ENCODE data around the gene CCNG2.
"Not testable (repeated sequence)": the region's sequence is repeated elsewhere in the genome, so short reads cannot be mapped to it uniquely, and the experiment has no call there.

CCNG2 gene, protein sequence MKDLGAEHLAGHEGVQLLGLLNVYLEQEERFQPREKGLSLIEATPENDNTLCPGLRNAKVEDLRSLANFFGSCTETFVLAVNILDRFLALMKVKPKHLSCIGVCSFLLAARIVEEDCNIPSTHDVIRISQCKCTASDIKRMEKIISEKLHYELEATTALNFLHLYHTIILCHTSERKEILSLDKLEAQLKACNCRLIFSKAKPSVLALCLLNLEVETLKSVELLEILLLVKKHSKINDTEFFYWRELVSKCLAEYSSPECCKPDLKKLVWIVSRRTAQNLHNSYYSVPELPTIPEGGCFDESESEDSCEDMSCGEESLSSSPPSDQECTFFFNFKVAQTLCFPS

GRCh38 chr4:77156912-77157858 lies at the start of gene CCNG2:
CCNG2 (plus strand) TSS chr4:77157207; CDS start chr4:77158533, 1,326 bp downstream.
- DNase-seq: peak; percentile 61 to 83 (median 76)

GRCh38 chr4:77110730-77111129 lies 46.3 kb upstream of the CCNG2 start:
- no peak for DNase-seq

DNA sequence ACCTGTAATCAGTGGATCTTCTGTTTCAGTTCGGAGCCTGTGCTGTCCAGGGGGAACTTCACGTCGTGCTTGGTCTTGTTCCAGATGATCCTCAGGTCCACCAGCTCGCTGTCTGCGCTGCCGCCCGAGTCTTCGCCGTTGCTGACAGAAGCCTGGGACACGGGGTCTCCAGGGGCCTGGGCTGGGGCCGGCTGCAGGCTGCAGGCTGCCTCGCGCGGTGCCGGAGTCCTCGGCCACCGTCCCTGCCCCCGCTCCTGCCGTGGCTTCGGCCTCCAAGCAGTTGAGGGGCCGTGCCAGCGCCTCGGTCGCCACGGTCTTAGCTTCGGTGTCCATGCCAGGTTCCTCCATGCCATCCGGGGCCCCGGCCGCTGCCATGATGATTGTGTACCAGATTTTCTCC lies 43.9 kb upstream of the CCNG2 start:
- no peak for DNase-seq

DNA sequence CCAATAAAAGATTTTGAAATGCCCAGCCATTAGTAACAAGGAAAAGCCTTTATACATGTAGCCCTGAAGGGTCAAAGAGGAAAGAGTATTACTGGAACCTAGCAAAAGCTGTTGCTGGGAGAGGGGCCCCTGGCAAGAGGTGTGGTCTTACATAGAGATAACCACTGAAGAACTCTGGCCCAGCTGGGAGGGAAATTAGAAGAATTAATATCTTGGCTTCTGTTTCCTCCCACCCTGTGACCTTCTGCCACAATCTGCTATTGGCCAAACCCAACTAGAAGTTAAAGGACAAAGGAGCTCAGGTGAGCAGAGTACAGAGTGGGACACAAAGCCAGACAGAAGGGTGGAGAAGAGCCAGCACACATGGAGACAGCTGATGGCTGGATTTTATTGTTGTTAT lies 39.3 kb upstream of the CCNG2 start:
- no peak for DNase-seq

DNA sequence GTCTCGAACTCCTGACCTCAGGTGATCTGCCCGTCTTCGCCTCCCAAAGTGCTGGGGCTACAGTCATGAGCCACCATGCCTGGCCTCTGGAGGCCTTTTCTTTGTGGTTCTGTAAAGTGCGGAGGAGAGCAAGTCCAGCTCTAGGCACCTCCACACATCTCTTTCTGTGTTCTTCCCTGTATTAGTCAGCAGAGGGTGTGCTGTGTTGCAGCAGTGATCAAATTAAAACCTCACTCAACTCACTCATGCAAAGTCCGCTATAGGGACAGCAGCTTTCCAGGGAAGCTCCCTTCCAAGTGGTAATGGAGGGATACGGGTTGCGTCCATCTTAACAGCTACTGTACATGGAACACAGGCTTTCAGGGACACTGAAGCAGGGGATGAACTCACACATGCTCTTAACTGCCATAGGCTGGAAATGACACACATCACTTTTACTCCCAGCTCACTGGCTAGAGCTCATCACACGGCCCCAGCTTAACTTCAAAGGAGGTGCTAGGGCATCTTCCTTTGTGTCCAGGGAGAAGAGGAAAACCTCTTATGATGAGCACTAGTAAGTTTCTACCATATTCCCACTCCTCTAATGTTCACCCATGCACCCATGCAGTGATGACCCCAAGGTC lies 36.0 kb upstream of the CCNG2 start:
- no peak for DNase-seq

GRCh38 chr4:77121736-77122240 lies 35.2 kb upstream of the CCNG2 start:
- DNase-seq: no peak

DNA sequence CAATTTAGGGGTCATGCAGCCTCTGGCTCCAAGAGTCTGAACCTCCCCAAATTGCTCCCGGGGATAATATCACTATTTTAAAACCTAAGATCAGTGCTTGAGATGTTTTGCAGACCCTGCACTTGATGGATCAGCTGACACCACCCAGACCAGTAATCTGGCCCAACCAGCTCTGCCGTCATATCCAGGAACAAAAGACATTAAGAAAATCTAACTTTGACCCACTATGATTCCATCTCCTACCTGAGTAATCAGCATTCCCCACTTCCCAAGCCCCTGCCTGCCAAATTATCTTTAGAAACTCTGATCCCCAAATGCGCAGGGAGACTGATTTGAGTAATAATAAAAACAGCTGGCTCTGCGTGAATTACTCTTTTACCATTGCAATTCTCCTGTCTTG lies 34.4 kb upstream of the CCNG2 start:
- DNase-seq: no peak

DNA sequence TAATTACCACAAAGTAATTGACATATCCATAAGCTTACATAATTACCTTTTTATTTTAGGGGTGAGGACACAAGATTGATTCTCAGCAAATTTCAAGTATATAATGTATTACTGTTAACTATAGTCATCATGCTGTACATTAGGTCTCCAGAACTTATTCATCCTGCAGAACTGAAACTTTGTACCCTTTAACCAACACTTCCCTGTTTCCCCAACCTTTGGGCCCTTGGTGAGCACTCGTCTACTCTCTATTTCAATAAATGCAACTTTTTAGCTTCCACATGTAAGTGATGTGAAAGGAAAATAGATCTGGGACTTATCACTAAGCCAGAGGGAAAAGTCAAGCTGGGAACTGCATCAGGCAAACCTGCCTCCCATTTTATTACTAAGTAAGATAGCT lies 33.6 kb upstream of the CCNG2 start:
- no peak for DNase-seq

GRCh38 chr4:77124576-77124975 lies 32.4 kb upstream of the CCNG2 start:
- no peak for DNase-seq

GRCh38 chr4:77125961-77126360 lies 31.0 kb upstream of the CCNG2 start:
- DNase-seq: no peak

GRCh38 chr4:77126809-77127208 lies 30.2 kb upstream of the CCNG2 start:
- DNase-seq: no peak

GRCh38 chr4:77127215-77127614 lies 29.8 kb upstream of the CCNG2 start:
- no peak for DNase-seq

DNA sequence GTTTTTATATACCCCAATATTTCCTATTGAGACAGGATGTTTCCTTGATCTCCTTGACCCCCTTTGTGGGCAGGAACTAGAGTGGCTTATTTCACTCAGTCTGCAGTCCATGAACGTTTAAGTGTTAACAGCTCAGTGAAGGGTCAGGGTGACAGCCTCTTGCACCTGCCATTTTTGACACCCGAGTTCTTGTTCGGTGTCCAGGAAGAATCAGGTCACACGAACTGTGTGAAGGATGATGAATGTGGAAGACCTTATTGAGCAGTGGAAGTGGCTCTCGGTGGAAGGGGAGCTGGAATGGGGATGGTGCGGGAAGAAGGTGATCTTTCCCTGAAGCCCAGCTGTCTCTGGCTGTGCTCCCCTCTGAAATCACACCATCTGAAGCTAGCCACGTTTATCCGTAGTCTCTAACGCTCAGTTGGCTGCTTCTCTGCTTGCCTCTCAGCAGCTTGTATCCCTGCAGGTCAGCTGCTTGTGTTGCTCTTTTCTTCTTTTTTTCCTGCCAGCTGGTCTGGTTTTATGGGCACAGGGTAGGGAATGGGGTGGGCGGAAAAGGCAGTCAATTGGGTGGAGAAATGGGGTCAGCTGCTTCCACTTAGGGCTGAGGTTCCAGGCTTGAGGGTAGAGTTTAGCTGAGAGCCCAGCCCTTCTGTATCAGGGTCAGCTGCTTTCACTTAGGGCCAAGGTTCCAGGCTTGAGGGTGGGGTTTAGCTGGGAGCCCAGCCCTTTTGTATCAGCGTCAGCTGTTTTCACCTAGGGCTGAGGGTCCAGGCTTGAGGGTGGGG lies 29.0 kb upstream of the CCNG2 start:
- DNase-seq: no peak

GRCh38 chr4:77132652-77133312 lies 24.2 kb upstream of the CCNG2 start:
- no peak for DNase-seq

DNA sequence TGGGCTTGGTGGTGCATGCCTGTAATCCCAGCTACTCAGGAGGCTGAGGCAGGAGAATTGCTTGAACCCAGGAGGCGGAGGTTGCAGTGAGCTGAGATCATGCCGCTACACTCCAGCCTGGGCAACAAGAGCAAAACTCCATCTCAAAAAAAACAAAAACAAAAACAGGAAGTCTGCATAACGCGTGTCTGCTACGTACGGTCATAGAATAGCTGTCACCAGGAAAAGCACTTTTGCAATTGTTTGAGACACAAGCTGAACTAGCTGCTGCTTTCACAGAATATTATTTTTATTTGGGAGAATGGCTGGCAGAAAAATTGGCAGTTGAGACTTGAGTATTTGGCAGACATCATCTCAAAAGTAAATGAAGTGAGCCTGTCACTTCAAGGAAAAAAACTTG lies 19.6 kb upstream of the CCNG2 start:
- DNase-seq: not testable (repeated sequence)

DNA sequence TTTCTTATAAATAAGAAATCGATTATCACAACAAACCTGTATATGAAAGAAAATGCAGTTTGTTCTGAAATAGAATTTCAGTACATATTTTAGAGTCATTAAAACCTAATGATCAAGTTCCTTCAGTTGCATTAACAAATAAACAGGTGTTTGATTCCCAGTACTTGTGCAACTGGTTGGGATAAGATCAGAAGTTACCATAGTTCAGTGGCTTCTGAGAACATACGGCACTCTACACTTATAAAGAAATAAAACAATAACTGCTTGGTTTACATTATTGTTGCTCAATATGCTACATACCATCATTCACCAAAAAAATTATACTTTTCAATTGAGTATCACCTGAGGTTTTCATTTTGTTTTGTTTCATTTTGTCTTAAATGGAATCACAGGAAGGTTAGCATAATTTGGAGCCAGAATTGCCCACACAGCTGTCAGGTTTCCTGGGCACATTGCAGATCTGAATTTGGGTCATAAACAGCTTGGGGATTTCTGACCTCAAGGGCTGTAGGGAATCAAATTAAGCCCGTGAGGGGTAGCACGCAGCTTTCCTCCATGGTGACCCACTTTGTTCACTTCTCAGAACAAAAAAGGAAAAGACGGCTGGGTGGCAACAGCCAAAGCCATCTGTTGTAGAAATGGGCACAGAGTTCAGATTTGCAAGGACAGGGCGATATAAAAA lies 14.9 kb upstream of the CCNG2 start:
- DNase-seq: no peak

DNA sequence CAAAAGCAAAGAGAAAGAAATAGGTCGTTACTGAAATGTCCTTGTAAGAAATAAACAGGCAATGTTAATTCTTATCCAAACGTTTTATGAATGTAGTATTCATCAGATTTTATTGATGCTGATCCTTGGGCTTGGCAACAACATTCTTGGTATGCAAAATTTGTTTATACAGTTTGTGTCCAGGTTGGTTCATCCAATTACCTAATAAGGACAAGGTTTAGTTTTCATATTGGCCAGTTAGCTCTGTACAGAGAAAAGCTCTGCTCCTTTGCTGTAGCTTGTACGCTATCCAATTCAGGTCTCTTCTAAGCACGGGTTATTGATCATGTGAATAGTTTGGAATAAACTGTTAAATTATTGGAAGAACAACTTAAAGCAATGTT lies 14.4 kb upstream of the CCNG2 start:
- no peak for DNase-seq

- DNase-seq: no peak
These were observed 13.9 kb upstream of the CCNG2 start for GRCh38 chr4:77143091-77143490.

- DNase-seq: no peak
These were observed 11.2 kb upstream of the CCNG2 start for GRCh38 chr4:77145842-77146185.

GRCh38 chr4:77146186-77147078 lies 10.6 kb upstream of the CCNG2 start:
- DNase-seq: no peak

All from activated CD4-positive, CD25-positive, alpha-beta regulatory T cell (primary cell).